ENCODE data around the gene SHMT1.

DNA sequence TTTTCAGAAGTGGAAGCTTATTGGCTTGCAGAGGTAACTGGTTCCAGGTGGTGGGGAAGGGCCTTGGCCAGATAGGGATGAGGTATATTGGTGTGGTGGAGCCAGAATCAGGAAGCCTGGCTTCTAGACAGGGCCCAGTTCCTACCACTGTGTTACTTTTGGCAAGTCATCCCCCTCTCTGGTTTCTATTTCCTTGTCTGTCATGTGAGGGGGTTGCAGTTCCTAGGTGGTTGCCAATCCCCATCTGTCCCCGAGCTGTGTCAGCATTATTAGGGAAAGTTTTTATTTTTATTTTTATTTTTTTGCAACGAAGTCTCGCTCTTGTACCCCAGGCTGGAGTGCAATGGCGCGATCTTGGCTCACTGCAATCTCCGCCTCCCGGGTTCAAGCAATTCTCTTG lies 45.2 kb downstream of the SHMT1 start:
- no peak for TF ChIP-seq TAF1 (IDR thresholded peaks at IDR 0.05; ENCODE audit: borderline replicate concordance, low read depth, low read length)
- no peak for TF ChIP-seq POLR2A (IDR thresholded peaks at IDR 0.05; ENCODE audit: low read depth, low read length)

All from GM12892 (cell line).